ENCODE measurements around the gene IFITM10.

GRCh38 chr11:1719781-1720180 is 30.6 kb downstream of the IFITM10 start:
- TF ChIP-seq, protein P1, sequence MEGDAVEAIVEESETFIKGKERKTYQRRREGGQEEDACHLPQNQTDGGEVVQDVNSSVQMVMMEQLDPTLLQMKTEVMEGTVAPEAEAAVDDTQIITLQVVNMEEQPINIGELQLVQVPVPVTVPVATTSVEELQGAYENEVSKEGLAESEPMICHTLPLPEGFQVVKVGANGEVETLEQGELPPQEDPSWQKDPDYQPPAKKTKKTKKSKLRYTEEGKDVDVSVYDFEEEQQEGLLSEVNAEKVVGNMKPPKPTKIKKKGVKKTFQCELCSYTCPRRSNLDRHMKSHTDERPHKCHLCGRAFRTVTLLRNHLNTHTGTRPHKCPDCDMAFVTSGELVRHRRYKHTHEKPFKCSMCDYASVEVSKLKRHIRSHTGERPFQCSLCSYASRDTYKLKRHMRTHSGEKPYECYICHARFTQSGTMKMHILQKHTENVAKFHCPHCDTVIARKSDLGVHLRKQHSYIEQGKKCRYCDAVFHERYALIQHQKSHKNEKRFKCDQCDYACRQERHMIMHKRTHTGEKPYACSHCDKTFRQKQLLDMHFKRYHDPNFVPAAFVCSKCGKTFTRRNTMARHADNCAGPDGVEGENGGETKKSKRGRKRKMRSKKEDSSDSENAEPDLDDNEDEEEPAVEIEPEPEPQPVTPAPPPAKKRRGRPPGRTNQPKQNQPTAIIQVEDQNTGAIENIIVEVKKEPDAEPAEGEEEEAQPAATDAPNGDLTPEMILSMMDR (conservative IDR thresholded peaks at IDR 0.05 in 1 of 2, IDR thresholded peaks at IDR 0.05 in 1 of 2; ENCODE audit: low read depth in 1 of 2, low read length in 2 of 2) = no peak
- no peak for TF ChIP-seq EZH2 (IDR thresholded peaks at IDR 0.05; ENCODE audit: low read length, missing control alignments)

All from fibroblast of lung (primary cell).